Glutamatergic neuron (in vitro differentiated cells): ENCODE measurements around the gene STK36. TPM values are rescaled to one million over a fixed set of nuclear protein-coding genes. Genes with fewer than 3 reads are reported as not detected.

ENCODE experiments used
- DNase-seq: peaks from one replicate; pipeline ENCODE4 v3.0.0; 2022
- H3K27ac Mint-ChIP-seq: one replicate; pipeline ENCODE4 v1.8.0; 2020; ENCODE audit warnings: mild to moderate bottlenecking, mixed read lengths, inconsistent platforms; ENCODE audit not compliant: unreplicated experiment
- H3K27me3 Mint-ChIP-seq: one replicate; pipeline ENCODE4 v1.8.0; 2020; ENCODE audit warnings: mild to moderate bottlenecking, moderate library complexity, mixed read lengths, inconsistent platforms; ENCODE audit not compliant: unreplicated experiment
- H3K36me3 Mint-ChIP-seq: one replicate; pipeline ENCODE4 v1.8.0; 2020; ENCODE audit warnings: mild to moderate bottlenecking, mixed read lengths, inconsistent platforms; ENCODE audit not compliant: unreplicated experiment
- H3K4me1 Mint-ChIP-seq: one replicate; pipeline ENCODE4 v1.8.0; 2020; ENCODE audit warnings: mild to moderate bottlenecking, low read depth, mixed read lengths, inconsistent platforms; ENCODE audit not compliant: unreplicated experiment
- H3K4me3 Mint-ChIP-seq: one replicate; pipeline ENCODE4 v1.8.0; 2020; ENCODE audit warnings: mild to moderate bottlenecking, mixed read lengths, inconsistent platforms; ENCODE audit not compliant: unreplicated experiment
- H3K9me3 Mint-ChIP-seq: one replicate; pipeline ENCODE4 v1.8.0; 2020; ENCODE audit warnings: mild to moderate bottlenecking, moderate library complexity, mixed read lengths, inconsistent platforms; ENCODE audit not compliant: unreplicated experiment
- total RNA-seq: library from RNA; stranded (reverse); fragmentation: NEBNext Ultra II Directional; extraction: Animal tissue kit (Norgen Biotek cat#: 25700); gene quantifications from one replicate; pipeline ENCODE4 v1.2.1, GENCODE V29; 2021; ENCODE audit not compliant: unreplicated experiment
- TF ChIP-seq, protein P1 (sequence below): fragments of 200-600 bp; sonication (generic); IDR thresholded peaks from one replicate; pipeline ENCODE4 v1.5.0; 2021; ENCODE audit not compliant: partially characterized antibody, unreplicated experiment

The STK36 gene
- total RNA-seq, 1 donor from 2014 or later: 101 TPM

DNA sequence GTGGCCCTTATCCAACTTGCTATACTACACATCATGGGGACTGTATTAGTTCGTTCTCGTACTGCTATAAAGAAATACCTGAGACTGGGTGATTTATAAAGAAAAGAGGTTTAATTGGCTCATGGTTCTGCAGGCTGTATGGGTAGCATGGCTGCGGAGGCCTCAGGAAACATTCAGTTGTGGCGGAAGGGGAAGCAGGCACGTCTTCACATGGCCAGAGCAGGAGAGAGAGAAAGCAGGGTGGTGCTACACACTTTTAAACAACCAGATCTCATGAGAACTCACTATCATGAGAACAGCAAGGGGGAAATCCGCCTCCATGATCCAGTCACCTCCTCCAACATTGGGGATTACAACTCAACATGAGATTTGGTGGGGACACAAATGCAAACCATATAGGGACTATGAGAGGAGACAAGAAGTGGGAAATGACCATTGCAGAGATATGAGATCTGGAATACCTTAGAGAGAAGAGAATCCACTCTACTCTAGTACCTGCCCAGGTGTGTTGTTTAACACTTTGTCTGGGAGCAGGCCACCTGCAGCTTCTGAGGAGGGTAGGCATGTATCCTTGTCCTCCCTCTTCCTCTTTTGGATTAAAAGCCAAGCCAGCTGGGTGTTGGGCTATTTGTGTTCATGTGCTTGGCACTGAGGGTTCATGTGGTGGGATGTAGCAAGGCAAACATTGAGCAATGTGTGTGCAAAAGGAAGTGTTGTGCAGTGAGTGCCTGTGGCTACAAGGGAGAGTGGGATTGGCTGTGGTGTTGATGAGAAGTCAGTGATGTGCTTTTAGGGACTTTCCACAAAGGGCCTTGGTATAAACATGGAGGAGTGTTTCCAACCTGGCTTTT lies 61.5 kb downstream of the STK36 start:
- Mint-ChIP-seq H3K27ac (no peak overlapping the region), H3K9me3 (no peaks in the 10 kb centered on the region), H3K4me1 (no peaks in the 10 kb centered on the region), H3K4me3 (no peak overlapping the region), H3K36me3 (no peaks in the 10 kb centered on the region), H3K27me3 (no peaks in the 10 kb centered on the region)
- TF ChIP-seq, protein P1, sequence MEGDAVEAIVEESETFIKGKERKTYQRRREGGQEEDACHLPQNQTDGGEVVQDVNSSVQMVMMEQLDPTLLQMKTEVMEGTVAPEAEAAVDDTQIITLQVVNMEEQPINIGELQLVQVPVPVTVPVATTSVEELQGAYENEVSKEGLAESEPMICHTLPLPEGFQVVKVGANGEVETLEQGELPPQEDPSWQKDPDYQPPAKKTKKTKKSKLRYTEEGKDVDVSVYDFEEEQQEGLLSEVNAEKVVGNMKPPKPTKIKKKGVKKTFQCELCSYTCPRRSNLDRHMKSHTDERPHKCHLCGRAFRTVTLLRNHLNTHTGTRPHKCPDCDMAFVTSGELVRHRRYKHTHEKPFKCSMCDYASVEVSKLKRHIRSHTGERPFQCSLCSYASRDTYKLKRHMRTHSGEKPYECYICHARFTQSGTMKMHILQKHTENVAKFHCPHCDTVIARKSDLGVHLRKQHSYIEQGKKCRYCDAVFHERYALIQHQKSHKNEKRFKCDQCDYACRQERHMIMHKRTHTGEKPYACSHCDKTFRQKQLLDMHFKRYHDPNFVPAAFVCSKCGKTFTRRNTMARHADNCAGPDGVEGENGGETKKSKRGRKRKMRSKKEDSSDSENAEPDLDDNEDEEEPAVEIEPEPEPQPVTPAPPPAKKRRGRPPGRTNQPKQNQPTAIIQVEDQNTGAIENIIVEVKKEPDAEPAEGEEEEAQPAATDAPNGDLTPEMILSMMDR: no peak
- no peak for DNase-seq

DNA sequence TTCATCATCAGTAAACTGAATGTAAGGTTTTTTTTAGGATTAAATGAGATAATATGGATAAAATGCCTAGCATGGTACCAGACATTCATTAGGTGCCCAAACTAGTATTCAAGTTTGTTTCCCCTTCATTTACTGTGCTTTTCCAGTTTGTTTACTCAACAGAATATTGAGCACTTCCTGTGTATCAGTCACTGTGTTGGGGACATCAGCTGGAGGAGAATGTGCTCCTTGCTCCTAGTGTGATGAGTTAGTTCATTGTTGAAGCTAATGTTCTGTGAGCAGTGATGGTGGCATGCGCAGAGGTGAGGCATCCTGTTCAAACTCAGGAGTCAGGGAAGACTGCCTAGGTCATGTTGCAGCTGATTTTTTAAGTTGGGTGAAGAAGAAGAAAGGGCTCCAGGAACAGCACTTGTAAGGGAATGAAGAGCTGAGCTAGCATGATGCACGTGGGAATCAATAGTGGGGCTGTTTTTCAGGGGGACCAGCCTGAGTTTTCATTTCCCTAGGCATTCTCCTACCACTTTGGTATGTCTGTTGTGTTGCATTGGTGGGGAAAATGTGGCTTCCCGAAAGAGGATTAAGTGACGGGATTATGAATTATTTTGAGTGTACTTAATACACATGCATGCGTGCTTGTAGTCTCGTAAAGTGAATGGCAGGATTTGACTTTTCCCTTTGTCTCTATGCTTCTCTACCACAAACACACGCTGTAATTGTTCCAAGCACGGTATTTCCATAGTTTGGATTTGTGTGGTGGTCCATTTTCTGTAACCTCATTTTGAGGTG lies 62.5 kb downstream of the STK36 start:
- TF ChIP-seq, protein P1: no peak
- no peaks in the 10 kb centered on the region for H3K27me3 Mint-ChIP-seq
- no peaks in the 10 kb centered on the region for H3K9me3 Mint-ChIP-seq
- no peak overlapping the region for H3K27ac Mint-ChIP-seq
- H3K4me1 Mint-ChIP-seq: no peaks in the 10 kb centered on the region
- no peak for DNase-seq
- no peak overlapping the region for H3K4me3 Mint-ChIP-seq
- H3K36me3 Mint-ChIP-seq: no peaks in the 10 kb centered on the region

DNA sequence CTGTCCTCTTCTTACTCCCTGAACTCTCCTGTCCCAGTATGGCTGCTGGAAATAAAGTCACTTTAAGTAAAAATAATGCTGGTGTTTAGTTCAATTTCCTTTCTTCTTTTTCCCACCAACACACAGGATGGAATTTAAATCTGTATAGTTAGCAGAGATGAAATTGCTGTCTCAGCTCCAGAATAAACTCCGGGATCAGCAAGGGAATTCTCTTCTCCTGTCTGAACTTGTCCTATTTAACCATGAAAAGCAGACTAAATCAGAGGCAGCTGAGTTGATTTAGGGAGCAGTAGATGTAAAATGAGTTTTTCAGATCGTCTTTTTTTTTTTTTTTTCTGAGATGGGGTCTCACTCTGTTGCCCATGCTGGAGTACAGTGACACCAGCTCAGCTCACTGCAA lies 64.6 kb downstream of the STK36 start:
- H3K4me1 Mint-ChIP-seq: no peaks in the 10 kb centered on the region
- TF ChIP-seq, protein P1: no peak
- no peaks in the 10 kb centered on the region for H3K27me3 Mint-ChIP-seq
- H3K27ac Mint-ChIP-seq: no peak overlapping the region
- H3K4me3 Mint-ChIP-seq: no peak overlapping the region
- DNase-seq: no peak
- no peaks in the 10 kb centered on the region for H3K36me3 Mint-ChIP-seq
- H3K9me3 Mint-ChIP-seq: no peaks in the 10 kb centered on the region

DNA sequence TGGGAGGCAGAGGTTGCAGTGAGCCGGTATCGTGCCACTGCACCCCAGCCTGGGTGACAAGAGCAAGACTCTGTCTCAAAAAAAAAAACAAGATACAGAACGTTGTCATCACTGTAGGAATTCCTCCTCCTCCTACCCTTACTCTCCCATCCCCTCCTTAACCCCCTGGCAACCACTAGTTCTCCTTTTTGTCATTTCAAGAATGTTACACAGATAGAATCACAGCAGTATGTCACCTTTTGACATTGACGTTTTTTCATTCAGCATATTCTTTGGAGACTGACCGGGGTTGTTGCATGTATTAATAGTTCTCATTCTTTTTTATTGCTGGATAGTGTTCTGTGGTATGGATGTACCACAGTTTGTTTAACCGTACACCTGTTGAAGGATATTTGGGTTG lies 71.2 kb downstream of the STK36 start:
- H3K9me3 Mint-ChIP-seq: no peaks in the 10 kb centered on the region
- TF ChIP-seq, protein P1: no peak
- H3K4me1 Mint-ChIP-seq: no peaks in the 10 kb centered on the region
- H3K36me3 Mint-ChIP-seq: no peaks in the 10 kb centered on the region
- no peak overlapping the region for H3K4me3 Mint-ChIP-seq
- no peak overlapping the region for H3K27ac Mint-ChIP-seq
- no peak for DNase-seq
- peaks cover 3% of the 10 kb centered on the region for H3K27me3 Mint-ChIP-seq

DNA sequence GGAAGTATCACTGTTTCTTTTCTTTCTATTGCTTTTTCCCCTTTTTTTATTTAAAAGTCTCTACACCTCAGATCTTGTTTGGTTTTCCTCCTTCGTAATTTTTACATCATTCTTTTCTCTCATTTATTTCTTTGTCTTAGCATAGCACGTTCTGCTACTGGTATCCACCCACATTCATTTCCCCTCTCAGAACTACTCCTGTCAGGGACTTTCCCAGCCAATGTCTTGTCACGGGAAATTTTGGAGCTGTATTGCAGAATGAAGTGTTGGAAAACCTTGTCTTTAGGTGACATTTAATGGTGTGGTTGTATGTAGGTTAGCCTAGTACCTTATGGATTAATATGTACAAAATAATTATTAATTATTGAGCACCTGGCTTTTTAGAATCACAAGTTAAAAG lies 72.7 kb downstream of the STK36 start:
- H3K4me3 Mint-ChIP-seq: no peak overlapping the region
- H3K4me1 Mint-ChIP-seq: no peaks in the 10 kb centered on the region
- no peak overlapping the region for H3K27ac Mint-ChIP-seq
- no peaks in the 10 kb centered on the region for H3K9me3 Mint-ChIP-seq
- DNase-seq: no peak
- H3K36me3 Mint-ChIP-seq: no peaks in the 10 kb centered on the region
- TF ChIP-seq, protein P1: no peak
- peaks cover 3% of the 10 kb centered on the region for H3K27me3 Mint-ChIP-seq
